Measurements from ENCODE around the gene INTS13. TPM values are rescaled to one million over a fixed set of nuclear protein-coding genes. Genes with fewer than 3 reads are reported as not detected.

INTS13 gene
- total RNA-seq = 17.4 and 27.7 TPM in 2 replicates

GRCh38 chr12:26937863-26938700 lies at the start of gene INTS13, which contains the start of gene FGFR1OP2:
TSS of gene INTS13 (minus strand) at chr12:26937981. CDS start at chr12:26936803, 1,178 bp downstream.
TSS of gene FGFR1OP2 (plus strand) at chr12:26938470. CDS start at chr12:26954159, 15,689 bp downstream.

Other genes starting within 250 kb of the INTS13 start
- gene ITPR2, start 104.8 kb downstream of the INTS13 start, total RNA-seq = 15.9 and 21.6 TPM in 2 replicates
- gene FGFR1OP2, start 489 bp upstream of the INTS13 start, total RNA-seq = 95.7 and 107 TPM in 2 replicates
- gene TM7SF3, start 76.4 kb upstream of the INTS13 start, total RNA-seq = 81.5 and 82.9 TPM in 2 replicates
- 52.0 and 56.2 TPM in 2 replicates for gene MED21, start 84.6 kb upstream of the INTS13 start, total RNA-seq
- not detected in 2 replicates for gene C12orf71, start 144.6 kb upstream of the INTS13 start, total RNA-seq

Data from dermis lymphatic vessel endothelial cell (primary cell).